Measurements from ENCODE around the gene SMG6. TPM values are rescaled to one million over a fixed set of nuclear protein-coding genes. Genes with fewer than 3 reads are reported as not detected.

SMG6 gene
- total and polyA plus RNA-seq, 2 of the 13 experiments (the other 11 are each of a cell fraction or from before 2014, with no cell fraction given), result 4.6 to 14.6 TPM

- TF ChIP-seq, protein P1, sequence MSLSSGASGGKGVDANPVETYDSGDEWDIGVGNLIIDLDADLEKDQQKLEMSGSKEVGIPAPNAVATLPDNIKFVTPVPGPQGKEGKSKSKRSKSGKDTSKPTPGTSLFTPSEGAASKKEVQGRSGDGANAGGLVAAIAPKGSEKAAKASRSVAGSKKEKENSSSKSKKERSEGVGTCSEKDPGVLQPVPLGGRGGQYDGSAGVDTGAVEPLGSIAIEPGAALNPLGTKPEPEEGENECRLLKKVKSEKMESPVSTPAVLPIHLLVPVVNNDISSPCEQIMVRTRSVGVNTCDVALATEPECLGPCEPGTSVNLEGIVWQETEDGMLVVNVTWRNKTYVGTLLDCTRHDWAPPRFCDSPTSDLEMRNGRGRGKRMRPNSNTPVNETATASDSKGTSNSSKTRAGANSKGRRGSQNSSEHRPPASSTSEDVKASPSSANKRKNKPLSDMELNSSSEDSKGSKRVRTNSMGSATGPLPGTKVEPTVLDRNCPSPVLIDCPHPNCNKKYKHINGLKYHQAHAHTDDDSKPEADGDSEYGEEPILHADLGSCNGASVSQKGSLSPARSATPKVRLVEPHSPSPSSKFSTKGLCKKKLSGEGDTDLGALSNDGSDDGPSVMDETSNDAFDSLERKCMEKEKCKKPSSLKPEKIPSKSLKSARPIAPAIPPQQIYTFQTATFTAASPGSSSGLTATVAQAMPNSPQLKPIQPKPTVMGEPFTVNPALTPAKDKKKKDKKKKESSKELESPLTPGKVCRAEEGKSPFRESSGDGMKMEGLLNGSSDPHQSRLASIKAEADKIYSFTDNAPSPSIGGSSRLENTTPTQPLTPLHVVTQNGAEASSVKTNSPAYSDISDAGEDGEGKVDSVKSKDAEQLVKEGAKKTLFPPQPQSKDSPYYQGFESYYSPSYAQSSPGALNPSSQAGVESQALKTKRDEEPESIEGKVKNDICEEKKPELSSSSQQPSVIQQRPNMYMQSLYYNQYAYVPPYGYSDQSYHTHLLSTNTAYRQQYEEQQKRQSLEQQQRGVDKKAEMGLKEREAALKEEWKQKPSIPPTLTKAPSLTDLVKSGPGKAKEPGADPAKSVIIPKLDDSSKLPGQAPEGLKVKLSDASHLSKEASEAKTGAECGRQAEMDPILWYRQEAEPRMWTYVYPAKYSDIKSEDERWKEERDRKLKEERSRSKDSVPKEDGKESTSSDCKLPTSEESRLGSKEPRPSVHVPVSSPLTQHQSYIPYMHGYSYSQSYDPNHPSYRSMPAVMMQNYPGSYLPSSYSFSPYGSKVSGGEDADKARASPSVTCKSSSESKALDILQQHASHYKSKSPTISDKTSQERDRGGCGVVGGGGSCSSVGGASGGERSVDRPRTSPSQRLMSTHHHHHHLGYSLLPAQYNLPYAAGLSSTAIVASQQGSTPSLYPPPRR (CRISPR knock-in tag; IDR thresholded peaks at IDR 0.05; ENCODE audit: borderline replicate concordance), result no peak
- TF ChIP-seq ATF3 (CRISPR knock-in tag; IDR thresholded peaks at IDR 0.05), result no peak
- TF ChIP-seq TBL1XR1 (IDR thresholded peaks at IDR 0.05; ENCODE audit: borderline replicate concordance, low read length, partially characterized antibody), result no peak
- no peak for TF ChIP-seq UBTF (CRISPR knock-in tag; IDR thresholded peaks at IDR 0.05)
- no peak for TF ChIP-seq PAF1 (CRISPR knock-in tag; IDR thresholded peaks at IDR 0.05)
- TF ChIP-seq TFDP1 (CRISPR knock-in tag; IDR thresholded peaks at IDR 0.05; ENCODE audit: borderline replicate concordance), result no peak
- TF ChIP-seq ZNF354B (CRISPR knock-in tag; IDR thresholded peaks at IDR 0.05), result no peak
- TF ChIP-seq ZNF513 (CRISPR knock-in tag; conservative IDR thresholded peaks at IDR 0.05), result no peak
- TF ChIP-seq HES4 (CRISPR knock-in tag; IDR thresholded peaks at IDR 0.05; ENCODE audit: borderline replicate concordance), result no peak
- TF ChIP-seq ZNF749 (CRISPR knock-in tag; IDR thresholded peaks at IDR 0.05; ENCODE audit: borderline replicate concordance), result no peak
- TF ChIP-seq, protein P2, sequence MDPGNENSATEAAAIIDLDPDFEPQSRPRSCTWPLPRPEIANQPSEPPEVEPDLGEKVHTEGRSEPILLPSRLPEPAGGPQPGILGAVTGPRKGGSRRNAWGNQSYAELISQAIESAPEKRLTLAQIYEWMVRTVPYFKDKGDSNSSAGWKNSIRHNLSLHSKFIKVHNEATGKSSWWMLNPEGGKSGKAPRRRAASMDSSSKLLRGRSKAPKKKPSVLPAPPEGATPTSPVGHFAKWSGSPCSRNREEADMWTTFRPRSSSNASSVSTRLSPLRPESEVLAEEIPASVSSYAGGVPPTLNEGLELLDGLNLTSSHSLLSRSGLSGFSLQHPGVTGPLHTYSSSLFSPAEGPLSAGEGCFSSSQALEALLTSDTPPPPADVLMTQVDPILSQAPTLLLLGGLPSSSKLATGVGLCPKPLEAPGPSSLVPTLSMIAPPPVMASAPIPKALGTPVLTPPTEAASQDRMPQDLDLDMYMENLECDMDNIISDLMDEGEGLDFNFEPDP (CRISPR knock-in tag; conservative IDR thresholded peaks at IDR 0.05), result no peak
- TF ChIP-seq ZZZ3 (CRISPR knock-in tag; IDR thresholded peaks at IDR 0.05; ENCODE audit: borderline replicate concordance), result no peak
Observed at GRCh38 chr17:2186937-2187336, 116.6 kb downstream of the SMG6 start (continued).

All from HepG2 (cell line).